NCI-H2171 (cell line): ENCODE results near the gene DBF4B.
"Not testable (repeated sequence)": the region's sequence is repeated elsewhere in the genome, so short reads cannot be mapped to it uniquely, and the experiment has no call there.

Source experiments
- DNase-seq: peaks from one replicate; lab custom pipeline; 2025; lab: John Stamatoyannopoulos, UW

Gene DBF4B

DNA sequence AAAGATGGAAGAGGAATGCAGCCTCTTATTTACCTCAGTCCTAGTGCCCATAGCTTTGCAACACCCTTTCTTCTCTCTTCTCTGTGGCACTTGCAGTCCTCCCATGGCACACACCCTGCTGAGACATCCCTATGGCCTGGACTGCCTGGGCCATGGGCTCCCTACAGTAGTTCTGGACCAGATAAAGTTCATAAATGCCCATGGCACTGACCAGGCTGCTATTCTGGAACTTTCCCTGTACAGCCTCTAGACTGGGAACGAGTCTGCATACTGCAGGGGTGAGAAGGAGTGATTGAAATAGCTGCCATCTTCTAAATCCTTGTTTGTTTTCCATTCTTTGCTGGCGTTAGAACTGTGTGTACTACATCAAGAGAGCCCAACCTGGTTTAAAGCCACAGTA is 25.8 kb downstream of the DBF4B start:
- DNase-seq = no peak

DNA sequence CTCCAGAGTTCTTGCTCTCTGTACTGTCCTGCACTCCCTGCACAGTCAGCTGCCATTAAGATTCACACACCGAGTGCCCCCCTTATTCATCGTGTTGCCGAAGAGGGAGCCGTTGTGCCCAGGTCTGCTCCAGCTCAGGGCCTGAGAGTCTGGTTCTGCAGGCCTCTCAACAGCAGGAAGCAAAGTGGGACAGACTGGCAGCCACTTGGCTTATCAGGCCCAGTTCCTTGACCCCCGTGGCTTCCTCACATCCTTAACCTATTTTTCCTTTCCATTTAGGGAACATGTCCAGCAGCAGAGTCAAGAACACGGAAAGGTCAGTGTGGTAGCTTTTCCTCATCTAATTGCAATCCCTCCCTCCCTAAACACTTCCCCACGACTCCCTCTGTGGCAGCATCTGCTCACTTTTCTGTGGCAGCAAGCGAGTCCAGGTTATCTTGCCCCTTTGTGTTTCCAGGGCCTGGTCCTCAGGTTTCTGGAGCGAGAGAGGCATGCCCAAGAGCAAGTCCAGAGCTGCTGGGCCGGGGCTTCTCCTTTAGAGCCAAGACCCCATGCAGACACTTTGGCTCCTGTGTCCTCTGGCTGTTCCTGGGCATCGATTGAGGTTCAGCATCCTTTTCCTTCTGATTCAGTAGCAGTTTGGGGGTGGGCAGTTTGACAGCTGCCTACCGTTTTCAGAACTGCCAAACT is 28.2 kb downstream of the DBF4B start:
- DNase-seq = no peak

DNA sequence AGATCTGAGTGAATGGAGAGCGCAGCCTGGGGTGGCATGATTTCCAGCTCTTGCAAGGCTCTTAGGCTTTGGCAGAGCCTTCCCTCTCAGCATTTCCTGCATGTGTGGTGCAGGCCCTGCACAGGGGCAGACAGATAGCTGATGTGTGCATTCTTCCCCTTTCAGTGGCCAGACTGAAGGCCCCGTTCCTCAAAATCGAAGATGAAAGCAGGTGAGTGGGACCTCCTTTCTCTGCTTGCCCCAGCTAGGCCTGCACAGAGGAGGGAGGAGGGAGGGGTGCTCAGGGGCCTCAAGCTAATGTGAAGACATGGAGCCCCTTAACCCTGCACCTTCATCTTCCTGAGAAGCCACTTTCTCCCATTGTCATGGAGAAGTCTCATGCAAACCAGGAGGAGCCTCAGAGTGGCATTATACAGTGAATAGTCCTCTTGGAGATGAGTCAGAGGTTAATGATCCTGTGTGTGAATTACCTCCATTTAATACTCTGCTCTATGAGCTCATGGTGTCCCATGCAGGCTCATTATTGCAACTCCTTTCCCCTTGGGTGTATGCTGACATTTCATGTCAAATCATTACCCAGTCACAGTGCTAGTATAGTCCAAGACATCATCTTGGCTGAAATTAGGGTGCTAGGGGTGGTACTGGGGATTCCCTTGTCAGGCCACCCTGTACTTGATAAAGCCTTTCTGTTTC is 29.9 kb downstream of the DBF4B start:
- DNase-seq = no peak

GRCh38 chr17:44741316-44741715 is 32.9 kb downstream of the DBF4B start:
- no peak for DNase-seq

GRCh38 chr17:44745301-44745700 is 36.8 kb downstream of the DBF4B start:
- DNase-seq = no peak

DNA sequence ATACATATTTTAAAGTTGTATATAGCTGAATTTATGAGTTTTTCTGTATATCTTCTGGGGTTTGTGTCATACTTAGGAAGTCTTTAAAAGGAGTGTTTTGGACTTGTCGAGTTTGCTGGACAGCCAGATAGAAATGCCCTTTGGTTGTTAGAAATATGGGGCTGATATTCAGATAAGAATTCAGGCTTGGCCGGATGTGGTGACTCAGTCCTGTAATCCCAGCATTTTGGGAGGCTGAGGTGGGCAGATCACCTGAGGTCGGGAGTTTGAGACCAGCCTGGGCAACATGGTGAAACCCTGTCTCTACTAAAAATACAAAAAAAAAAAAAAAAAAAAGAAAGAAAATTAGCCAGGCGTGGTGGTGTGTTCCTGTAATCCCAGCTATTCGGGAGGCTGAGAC is 37.3 kb downstream of the DBF4B start:
- DNase-seq = not testable (repeated sequence)

- DNase-seq = no peak
Measured at GRCh38 chr17:44747566-44747965, 39.1 kb downstream of the DBF4B start.

DNA sequence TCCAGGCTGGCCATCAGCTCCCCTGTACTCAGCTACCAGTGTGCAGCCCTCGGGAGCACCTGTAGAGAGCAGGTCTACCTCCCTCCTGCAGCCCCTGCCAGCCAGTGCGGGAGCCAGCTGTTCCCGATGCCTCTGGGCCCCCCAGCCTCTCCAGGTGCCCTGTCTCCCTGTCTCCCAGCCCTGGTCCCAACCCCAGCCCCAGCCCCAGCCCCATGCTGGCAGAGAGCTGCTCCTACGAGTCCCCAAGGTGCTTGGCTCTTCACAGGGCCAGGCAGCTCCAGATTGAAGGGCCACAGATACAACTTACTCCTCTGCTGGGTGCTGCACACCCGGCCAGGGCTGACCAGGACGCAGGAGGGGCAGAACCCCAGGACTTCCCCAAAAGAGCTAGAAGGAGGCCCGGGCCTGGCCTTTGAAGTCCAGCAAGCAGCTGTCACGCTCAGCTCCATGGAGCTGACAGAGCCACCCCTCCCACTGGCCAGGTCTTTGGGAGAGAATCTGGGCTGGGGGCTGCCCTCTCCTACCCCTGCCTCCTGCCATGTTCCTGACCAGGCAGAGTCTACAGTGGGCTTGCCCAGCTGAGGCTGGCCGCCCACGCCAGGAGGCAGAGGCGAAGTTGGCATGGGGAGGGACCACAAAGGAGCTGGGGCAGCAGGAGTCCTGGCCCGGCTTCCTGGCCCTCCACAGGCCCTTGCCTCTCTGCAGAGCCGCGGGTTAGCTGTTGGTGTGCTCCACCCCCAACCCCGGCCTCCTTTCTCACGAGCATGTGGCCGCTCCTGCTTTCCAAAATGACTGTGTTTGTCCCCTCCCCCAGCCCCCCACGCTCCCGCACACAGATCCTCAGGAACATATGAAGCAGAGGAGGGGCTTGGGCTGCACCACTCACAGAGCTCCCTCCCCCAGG is 40.9 kb downstream of the DBF4B start:
- no peak for DNase-seq

DNA sequence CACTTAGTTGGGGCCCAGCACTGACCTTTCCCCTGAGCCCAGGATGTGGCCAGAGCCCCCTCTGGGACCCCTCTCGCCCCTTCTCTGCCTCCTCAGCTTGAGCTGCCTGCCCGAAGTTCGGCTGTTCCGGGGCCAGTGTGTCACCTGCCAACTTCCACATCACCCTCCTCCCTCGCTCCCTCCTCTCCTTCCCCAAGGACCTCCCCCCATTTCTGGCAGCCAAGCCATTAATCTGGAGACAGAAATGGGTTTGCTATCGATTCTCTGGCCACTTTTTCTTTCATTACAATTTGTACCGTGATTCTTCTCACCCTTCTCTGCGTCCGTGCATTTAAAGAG is 41.5 kb downstream of the DBF4B start:
- no peak for DNase-seq

- DNase-seq = no peak
Measured at GRCh38 chr17:44751331-44751730, 42.9 kb downstream of the DBF4B start.

GRCh38 chr17:44751806-44752205 is 43.3 kb downstream of the DBF4B start:
- no peak for DNase-seq

DNA sequence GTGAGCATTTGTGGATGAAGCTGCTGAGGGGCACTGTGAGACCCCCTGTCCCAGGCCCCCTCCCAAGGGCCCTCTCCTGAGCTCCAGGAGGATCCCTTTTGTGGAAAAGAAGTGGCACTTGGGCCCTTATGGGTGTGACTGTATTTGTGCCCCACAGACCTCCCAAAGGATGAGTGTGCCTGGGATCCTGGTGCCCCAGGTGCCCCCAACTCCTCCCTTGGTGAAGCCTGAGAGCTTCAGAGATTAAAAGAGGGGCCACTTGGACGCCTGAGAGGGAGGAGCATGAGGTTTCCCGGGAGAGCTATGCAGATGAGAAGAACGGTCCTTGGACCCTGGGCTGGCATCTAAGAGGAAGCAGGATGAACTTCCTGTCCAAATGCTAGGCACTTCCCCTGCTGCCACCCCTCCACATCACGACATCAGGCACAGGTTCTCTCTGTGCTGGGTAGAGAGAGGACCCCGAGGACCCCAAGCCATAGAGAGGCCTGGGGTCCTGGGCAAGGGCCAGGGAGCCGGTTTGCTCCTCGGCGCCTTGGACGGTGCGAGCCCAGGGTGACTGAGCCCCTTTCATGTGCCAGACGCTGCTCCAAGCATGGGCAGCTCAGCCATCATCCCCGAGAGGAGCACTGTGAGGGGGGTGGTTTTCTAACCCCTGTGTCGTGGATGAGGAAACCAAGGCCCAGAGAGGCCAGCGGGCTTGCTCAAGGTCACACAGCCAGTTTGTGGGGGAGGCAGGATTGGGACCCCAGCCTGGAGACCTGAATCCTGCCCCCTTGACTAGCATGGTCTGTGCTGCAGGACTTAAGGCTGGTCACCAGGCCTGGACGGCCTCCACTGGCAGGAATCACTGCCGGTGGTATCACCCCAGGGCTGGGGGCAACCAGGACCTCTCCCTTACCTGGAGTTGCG is 44.7 kb downstream of the DBF4B start:
- no peak for DNase-seq

DNA sequence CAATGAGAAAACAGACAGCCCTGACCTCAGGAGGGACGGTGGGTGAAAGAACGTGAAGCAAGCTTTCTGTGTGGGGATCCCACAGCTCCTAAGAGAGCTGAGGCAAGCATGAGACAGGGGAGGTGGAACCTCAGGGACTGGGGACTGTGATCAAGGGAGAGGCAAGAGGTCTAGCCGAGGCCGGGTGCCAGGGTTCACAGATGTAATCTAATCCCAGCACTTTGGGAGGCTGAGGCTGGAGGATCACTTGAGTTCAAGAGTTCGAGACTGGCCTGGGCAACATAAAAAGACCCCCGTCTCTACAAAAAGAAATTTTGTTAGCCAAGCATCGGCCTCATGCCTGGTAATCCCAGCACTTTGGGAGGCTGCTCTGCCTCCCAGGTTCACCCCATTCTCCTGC is 45.8 kb downstream of the DBF4B start:
- DNase-seq = no peak

GRCh38 chr17:44755180-44755579 is 46.7 kb downstream of the DBF4B start:
- DNase-seq = not testable (repeated sequence)

DNA sequence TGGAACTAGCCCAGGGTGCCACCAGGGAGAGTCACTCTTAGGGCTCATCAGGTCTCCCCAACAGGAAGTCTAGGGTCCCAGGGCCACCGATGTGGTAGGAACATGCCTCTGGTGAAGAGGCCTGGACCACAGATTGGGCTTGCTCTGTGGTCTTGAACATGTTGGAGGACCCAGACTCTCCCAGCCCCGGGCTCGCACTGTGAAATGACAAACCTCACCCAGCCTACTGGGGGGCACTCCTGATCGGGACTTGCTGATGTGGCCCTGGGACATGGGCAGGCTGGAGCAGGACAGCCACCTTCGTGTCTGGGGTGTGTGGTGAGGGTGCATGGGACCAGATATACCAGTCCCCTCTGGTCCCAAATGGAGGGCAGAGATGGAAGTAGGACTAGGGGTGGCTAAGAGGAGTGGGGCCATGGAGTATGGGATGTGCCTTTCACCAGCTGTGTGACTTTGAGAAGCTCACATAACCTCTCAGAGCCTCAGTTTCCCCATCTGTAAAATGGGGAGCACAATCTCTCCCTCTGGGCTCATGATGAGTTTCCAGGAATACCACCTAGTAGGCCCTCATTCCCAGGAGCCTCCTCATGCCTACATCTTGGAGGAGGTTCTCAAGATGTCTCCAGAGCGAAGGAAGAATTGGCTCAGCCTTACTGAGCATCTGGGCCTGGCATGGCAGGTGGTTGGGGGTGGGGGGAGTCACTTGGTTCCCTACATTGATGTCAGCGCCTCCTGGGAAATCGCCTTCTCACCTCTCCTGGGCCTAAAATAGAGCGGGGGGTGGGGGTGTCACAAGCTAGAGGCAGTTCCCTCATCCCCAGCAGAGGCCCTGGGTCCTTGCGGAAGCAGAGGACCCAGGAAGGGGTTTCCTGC is 48.8 kb downstream of the DBF4B start:
- DNase-seq = no peak

DNA sequence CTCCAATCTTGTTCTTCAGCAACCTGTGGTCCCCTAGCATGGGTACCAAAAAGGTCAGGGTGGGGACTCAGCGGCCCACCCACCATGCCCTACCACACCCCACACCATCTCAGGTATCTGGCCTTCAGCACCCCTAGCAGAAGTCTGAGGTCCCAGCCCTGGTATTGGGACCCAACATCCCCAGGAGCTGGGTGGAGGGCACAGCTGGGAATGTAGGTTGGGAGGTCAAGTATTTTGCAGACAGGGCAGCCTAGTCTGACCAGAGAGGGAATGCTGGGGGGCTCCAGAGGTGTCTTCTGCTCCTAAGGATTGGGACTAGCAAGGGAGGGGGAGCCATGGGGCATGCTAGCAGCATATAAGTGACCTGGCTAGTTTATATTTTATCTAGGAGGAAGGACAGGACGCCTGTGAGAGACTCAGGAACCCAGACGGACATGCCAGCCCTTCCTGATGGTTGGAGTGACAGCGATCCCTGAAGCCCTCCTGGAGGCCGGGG is 49.5 kb downstream of the DBF4B start:
- no peak for DNase-seq

- DNase-seq = no peak
Measured at GRCh38 chr17:44758414-44759085, 50.1 kb downstream of the DBF4B start, which contains the start of gene ADAM11. ADAM11 (plus strand) TSS chr17:44758988; CDS start chr17:44759200, 212 bp downstream.

GRCh38 chr17:44759086-44759915 is 50.8 kb downstream of the DBF4B start:
- DNase-seq = no peak

- DNase-seq = no peak
Measured at GRCh38 chr17:44759916-44760243, 51.4 kb downstream of the DBF4B start.
